M059J (cell line): ENCODE measurements around the gene SNRNP200. TPM values are rescaled to one million over a fixed set of nuclear protein-coding genes. Genes with fewer than 3 reads are reported as not detected.
"Not testable (repeated sequence)": the region's sequence is repeated elsewhere in the genome, so short reads cannot be mapped to it uniquely, and the experiment has no call there.

Experiments used
- DNase-seq: peaks from one replicate; pipeline ENCODE4 v3.0.0-alpha.2; 2012; ENCODE audit warnings: low read depth
- total RNA-seq: library from RNA; depleted of rRNA; stranded (reverse); fragments of >200 nt; shearing (Covaris generic); gene quantifications from 2 replicates; pipeline ENCODE4 v1.2.3, GENCODE V29; 2014

SNRNP200 gene
- total RNA-seq, 1 experiment from 2014 or later, result 51.4 TPM

GRCh38 chr2:96325041-96325883 is 19.9 kb upstream of the SNRNP200 start, which contains the start of gene ITPRIPL1:
ITPRIPL1 (plus strand) TSS chr2:96325317; CDS start chr2:96325840, 523 bp downstream.
- DNase-seq, result no peak

DNA sequence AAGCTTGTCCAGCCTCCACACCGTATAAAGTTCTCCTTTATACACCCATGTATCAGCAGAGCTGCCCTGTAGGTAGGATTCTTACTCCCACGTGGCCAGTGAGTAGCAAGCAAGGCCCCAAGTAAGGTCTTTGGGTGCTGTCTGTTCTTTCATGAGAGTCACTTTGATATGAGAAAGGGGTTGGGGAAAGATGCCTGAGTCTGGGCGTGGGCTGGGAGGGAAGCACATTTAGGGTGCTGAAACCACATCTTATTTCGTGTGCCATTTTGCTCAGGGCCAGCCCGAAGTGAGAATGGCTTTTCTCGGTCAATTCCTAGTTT is 19.3 kb upstream of the SNRNP200 start:
- DNase-seq, result no peak

- no peak for DNase-seq
Observed at GRCh38 chr2:96323849-96324248, 18.5 kb upstream of the SNRNP200 start.

GRCh38 chr2:96320728-96321622 is 15.6 kb upstream of the SNRNP200 start:
- DNase-seq, result peak; percentile 40

DNA sequence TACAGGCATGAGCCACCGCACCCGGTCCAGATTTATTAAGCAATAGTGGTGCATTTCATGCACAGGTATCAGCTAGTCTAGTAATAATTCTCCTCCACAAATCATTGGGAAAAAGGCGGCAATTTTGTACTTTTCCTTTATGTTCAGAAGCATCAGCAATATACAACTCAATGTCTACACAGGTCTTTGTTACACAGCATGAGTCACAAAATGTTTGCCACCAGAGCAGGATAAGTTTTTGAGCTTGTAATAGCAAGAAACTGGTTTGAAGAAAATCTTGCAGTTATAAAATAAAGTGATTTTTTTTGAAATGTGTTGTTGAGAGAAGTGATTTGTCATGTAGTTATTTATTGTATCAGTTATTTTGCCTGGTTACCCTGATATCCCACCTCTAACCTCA is 15.0 kb upstream of the SNRNP200 start:
- no peak for DNase-seq

- no peak for DNase-seq
Observed at GRCh38 chr2:96319396-96319795, 14.1 kb upstream of the SNRNP200 start.

DNA sequence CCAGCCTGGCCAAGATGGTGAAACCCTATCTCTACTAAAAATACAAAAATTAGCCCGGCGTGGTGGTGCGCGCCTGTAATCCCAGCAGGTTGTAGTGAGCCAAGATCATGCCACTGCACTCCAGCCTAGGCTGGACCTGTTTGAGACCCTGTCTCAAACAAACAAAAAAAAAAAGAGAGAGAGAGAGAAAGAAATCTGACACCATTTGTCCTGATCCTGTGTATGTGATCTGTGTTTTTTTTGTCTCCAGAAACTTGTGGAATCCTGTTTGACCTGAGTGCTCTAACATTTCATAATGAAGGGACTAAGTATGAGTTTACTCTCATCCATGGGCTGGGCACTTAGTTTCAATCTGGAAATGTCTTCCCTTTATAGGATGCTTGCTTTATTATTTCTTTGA is 13.4 kb upstream of the SNRNP200 start:
- DNase-seq, result no peak

GRCh38 chr2:96317584-96317997 is 12.2 kb upstream of the SNRNP200 start:
- DNase-seq, result no peak

- no peak for DNase-seq
Observed at GRCh38 chr2:96316999-96317398, 11.7 kb upstream of the SNRNP200 start.

DNA sequence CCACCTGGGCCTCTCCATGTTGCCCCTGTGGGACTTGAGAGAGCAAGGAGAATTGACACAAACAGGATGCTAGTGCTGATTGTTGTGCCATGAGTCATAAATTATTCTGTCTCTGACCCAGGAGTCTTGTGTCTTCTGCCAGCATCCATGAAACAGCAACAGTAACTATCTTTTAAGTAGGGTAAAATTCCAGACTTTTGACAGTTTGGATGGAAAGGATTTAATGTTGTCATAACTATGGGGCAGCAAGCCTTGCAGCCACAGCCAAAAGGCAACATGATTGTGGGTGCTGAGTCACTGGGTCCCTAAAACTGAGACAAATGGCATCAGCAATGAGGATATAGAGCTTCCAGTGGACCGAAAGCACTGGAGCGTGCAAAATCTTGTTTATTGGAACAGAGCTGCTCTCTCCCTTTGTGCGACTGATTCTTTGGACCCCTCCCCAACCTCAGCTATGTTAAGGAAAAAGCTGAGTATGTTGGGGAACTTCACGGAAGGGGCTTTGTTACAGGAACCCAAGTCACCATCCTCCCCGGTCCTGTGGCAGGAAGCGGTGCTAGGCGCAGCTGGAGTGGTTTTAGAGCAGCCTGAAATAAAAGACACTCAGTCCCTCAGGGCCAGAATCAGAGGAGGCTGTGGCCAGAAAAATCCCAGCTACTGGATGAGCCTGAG is 10.2 kb upstream of the SNRNP200 start:
- DNase-seq, result peak; percentile 95

GRCh38 chr2:96315005-96315399 is 9.7 kb upstream of the SNRNP200 start:
- DNase-seq, result no peak

- no peak for DNase-seq
Observed at GRCh38 chr2:96308248-96308647, 2.9 kb upstream of the SNRNP200 start.

GRCh38 chr2:96306370-96306769 is 1.0 kb upstream of the SNRNP200 start:
- DNase-seq, result no peak

DNA sequence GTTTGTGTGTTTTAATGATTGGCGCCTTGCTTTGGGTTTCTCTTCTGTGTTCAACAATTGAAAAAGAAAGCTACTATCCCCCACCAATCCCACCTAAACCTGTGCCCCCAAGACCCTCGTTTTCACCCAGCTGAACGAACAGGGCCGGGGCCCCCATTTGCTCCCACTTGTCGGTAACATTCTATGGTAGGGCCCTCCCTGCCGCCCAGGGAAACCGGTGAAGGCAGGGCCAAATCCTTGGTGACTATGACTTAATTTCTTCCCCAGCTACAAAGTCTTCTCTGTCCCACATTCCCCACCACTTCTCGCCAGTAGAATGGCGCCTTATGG is 598 bp upstream of the SNRNP200 start:
- DNase-seq, result no peak

DNA sequence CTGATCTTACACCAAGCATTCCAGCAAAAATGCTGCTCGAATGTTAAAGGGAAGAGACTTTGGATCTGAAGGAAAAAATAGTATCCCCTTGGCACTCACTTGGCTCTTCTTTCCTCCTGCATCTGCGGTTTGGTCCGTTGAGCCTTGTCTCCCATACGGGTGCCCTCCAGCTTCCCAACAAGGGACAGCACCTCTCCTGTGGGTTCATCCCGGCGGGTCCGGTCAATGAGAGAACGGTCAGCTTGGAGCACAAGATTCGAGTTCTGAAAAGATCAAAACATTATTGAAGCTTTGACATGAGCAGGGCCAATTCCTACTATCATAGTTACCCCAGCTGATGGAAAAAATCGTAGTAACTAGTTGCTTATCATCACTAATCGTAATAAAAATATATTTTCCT is 740 bp downstream of the SNRNP200 start:
- DNase-seq, result no peak

DNA sequence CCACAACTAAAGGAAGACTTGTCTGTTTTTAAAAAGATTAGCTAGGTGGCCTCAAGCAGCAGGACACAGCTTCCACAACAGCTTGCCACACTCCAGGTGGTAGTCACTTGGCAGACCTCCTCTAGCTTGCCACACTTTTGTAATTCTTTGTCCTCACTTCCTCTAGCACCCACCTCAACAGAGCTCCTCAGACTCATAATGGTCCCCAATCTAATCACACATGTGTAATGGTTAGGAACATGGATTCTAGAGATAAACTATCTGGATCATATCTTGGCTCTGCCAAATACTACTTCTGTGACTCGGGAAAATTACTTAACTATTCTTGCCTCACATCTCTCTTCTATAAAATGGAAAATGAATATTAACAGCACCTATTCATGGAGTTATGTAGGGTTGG is 3.5 kb downstream of the SNRNP200 start:
- DNase-seq, result no peak

GRCh38 chr2:96296925-96297324 is 8.4 kb downstream of the SNRNP200 start:
- DNase-seq, result no peak

- DNase-seq, result not testable (repeated sequence)
Observed at GRCh38 chr2:96294271-96294670, 11.1 kb downstream of the SNRNP200 start.

DNA sequence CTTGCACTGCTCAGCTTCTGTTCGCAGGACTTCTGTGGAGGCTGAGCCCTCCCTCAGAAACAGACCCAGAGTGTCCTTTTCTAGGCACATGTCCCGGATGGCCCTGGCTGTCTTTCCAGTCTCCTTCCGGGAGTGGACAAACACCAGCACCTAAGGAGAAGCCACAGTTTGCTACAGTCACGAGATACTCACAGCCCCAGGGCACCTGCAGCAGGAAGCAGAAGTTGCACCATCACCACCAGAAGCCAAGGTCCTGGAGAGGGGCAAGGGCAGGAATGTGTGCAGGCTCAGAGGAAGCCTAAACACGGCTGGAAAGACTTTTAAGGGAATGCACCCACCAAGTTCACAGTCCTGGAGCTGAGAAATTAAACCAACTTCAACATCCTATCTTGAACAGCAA is 13.6 kb downstream of the SNRNP200 start:
- no peak for DNase-seq

GRCh38 chr2:96287273-96287856 is 18.0 kb downstream of the SNRNP200 start:
- DNase-seq, result no peak

DNA sequence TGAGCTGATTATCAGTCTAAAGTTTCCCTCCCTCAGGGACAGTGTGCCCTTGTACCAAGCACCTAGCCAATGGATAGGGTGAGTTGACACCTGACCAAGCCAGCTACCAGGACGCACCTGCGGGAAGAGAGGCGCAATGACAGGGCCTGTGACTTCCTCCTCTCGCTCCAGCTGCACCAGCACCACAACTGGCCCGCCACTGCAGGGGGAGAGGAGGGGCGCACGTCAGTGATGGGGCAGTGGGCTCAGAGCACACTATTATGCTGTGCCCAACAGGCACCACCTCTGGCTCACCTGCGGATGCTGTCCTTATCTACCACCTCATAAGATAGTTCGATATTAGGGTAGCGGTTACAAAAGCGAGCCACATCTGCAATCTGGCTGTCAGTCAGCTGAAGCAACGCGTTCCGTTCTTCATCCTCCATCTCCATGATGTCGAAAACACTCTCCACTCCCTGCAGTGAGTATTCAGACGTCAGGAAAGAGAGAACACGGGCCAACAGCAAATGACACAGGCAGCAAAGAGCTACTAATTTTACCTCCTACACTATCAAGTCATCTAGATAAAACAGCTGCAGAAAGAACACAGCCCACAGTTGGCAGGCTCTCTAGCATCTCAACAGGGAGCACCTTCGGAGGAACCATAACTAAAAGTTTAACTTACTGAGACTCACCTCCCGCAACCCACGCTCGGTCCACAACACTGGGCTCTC is 28.4 kb downstream of the SNRNP200 start:
- no peak for DNase-seq
